Measurements from ENCODE around the gene HINT3. TPM values are rescaled to one million over a fixed set of nuclear protein-coding genes. Genes with fewer than 3 reads are reported as not detected.

HINT3 gene
- total and polyA plus RNA-seq, 2 experiments from 2014 or later, result 1.8 to 8.0 TPM

GRCh38 chr6:125951323-125951722 lies 5.2 kb upstream of the HINT3 start (continued):
- TF ChIP-seq ZNF462 (CRISPR knock-in tag; IDR thresholded peaks at IDR 0.05), result no peak
- TF ChIP-seq POLR2AphosphoS5 (IDR thresholded peaks at IDR 0.05; ENCODE audit: low read depth), result no peak
- no peak for TF ChIP-seq ZNF331 (CRISPR knock-in tag; IDR thresholded peaks at IDR 0.05; ENCODE audit: low read depth)
- TF ChIP-seq STAT1 (IDR thresholded peaks at IDR 0.05; ENCODE audit: unreplicated experiment), result no peak

DNA sequence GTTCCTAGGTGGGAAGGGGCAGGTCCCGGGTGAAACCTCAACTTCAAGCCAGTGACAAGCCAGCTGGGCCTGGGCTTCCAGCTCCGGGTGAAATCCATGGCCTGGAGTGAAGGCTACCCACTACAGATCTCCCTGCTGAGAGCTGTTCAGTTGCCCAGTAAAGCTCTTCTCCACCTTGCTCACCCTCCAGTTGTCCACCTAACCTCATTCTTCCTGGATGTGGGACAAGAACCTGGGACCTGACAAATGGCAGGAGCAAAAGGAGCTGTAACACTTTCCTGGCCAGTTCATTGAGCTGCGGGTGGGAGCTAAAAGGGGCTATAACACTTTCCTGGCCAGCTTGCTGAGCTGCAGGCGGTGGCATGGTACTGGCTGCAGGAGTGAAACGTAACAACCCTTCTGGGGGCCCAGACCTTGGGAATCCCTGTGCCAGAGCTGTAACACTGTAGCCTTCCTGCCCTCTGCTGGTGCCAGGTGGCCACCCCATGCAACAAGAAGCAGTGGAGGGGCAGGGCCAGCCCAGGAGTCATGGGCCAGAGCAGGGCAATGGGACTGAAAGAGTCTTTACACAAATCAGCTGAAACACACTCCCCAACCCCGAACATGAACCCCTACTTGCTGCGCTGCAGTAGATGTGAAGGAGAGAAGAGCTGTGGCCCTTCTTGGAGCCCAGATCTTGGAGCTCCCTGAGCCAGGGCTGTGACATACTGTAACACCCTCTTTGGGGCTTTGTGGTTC lies 3.6 kb upstream of the HINT3 start:
- Histone ChIP-seq H3K36me3 (ENCODE audit: insufficient read depth) (no peaks in the 10 kb centered on the region), H3K27me3 (ENCODE audit: insufficient read depth) (no peaks in the 10 kb centered on the region), H3K4me3 (no peak overlapping the region), H3K9me2 (ENCODE audit: insufficient read depth) (no peaks in the 10 kb centered on the region), H3K4me2 (no peak overlapping the region), H4K20me1 (replicated peaks; ENCODE audit: insufficient read depth) (no peaks in the 10 kb centered on the region), H3K27ac (ENCODE audit: low read depth) (no peak overlapping the region), H3K4me1 (ENCODE audit: insufficient read depth) (peaks cover 10% of the 10 kb centered on the region), H3F3A (replicated peaks; ENCODE audit: low read depth) (no peaks in the 10 kb centered on the region), H3K79me2 (replicated peaks; ENCODE audit: insufficient read depth) (no peaks in the 10 kb centered on the region), H2AFZ (peak overlapping the region; percentile 28; the same call in 1 of the 2 replicates)
- H3K9me3 Mint-ChIP-seq, result peaks cover 16% of the 10 kb centered on the region
- no peak overlapping the region for H3K4me3 Mint-ChIP-seq
- TF ChIP-seq, protein P1, sequence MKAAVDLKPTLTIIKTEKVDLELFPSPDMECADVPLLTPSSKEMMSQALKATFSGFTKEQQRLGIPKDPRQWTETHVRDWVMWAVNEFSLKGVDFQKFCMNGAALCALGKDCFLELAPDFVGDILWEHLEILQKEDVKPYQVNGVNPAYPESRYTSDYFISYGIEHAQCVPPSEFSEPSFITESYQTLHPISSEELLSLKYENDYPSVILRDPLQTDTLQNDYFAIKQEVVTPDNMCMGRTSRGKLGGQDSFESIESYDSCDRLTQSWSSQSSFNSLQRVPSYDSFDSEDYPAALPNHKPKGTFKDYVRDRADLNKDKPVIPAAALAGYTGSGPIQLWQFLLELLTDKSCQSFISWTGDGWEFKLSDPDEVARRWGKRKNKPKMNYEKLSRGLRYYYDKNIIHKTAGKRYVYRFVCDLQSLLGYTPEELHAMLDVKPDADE (IDR thresholded peaks at IDR 0.05), result no peak
- TF ChIP-seq CTCF (conservative IDR thresholded peaks at IDR 0.05; ENCODE audit: low read depth in 2 of 2), result peak; percentile 25 to 64; a peak in 3 of 4 replicates
- H3K27me3 Mint-ChIP-seq (ENCODE audit: insufficient read depth, low read depth, poor library complexity), result peaks cover 3% of the 10 kb centered on the region
- H3K27ac Mint-ChIP-seq, result no peak overlapping the region
- peak; percentile 54 for DNase-seq (ENCODE audit: low spot score)
- peaks cover 5% of the 10 kb centered on the region; the same call in 2 of the 3 replicates for H3K36me3 Mint-ChIP-seq (ENCODE audit: low read depth)
- peaks cover 9% of the 10 kb centered on the region for H3K4me1 Mint-ChIP-seq
- peak; percentile 15 for ATAC-seq

All from GM23338 (cell line).